Measurements from ENCODE around the gene MYBPC2.

The MYBPC2 gene

GRCh38 chr19:50392759-50393158, 39.9 kb upstream of the MYBPC2 start:
- no peak overlapping the region for H3K4me3 ChIP-seq
- no peak overlapping the region for H3K9ac ChIP-seq (ENCODE audit: insufficient read length)
- H3K27ac ChIP-seq = no peak overlapping the region
- no peak for TF ChIP-seq FOXP2 (optimal IDR thresholded peaks at IDR 0.05; ENCODE audit: control extremely low read depth, extremely low read length, insufficient read depth)
- TF ChIP-seq EZH2 (IDR thresholded peaks at IDR 0.05) = no peak
- no peak for TF ChIP-seq POLR2AphosphoS5 (IDR thresholded peaks at IDR 0.05; ENCODE audit: borderline replicate concordance, low read depth, low read length)
- DNase-seq (ENCODE audit: low read depth, low spot score) = no peak
- no peaks in the 10 kb centered on the region for H3K9me3 ChIP-seq (ENCODE audit: low read depth, low read length)
- H3K36me3 ChIP-seq (ENCODE audit: insufficient read depth, low read length) = peaks cover 19% of the 10 kb centered on the region

- no peak for DNase-seq (ENCODE audit: low read depth, low spot score)
- Histone ChIP-seq H3K9ac (ENCODE audit: insufficient read length) (no peak overlapping the region), H3K9me3 (ENCODE audit: low read depth, low read length) (no peaks in the 10 kb centered on the region), H3K4me3 (no peak overlapping the region), H3K36me3 (ENCODE audit: insufficient read depth, low read length) (peaks cover 15% of the 10 kb centered on the region), H3K27ac (no peak overlapping the region; the same call in 1 of the 2 replicates)
- TF ChIP-seq EZH2 (IDR thresholded peaks at IDR 0.05) = no peak
- no peak for TF ChIP-seq FOXP2 (optimal IDR thresholded peaks at IDR 0.05; ENCODE audit: control extremely low read depth, extremely low read length, insufficient read depth)
- TF ChIP-seq POLR2AphosphoS5 (IDR thresholded peaks at IDR 0.05; ENCODE audit: borderline replicate concordance, low read depth, low read length) = no peak
Measured at GRCh38 chr19:50393589-50393988, 39.1 kb upstream of the MYBPC2 start.

GRCh38 chr19:50394017-50394416, 38.7 kb upstream of the MYBPC2 start:
- TF ChIP-seq POLR2AphosphoS5 (IDR thresholded peaks at IDR 0.05; ENCODE audit: borderline replicate concordance, low read depth, low read length) = no peak
- Histone ChIP-seq H3K27ac (peak overlapping the region; percentile 17; the same call in 1 of the 2 replicates), H3K9me3 (ENCODE audit: low read depth, low read length) (no peaks in the 10 kb centered on the region), H3K9ac (ENCODE audit: insufficient read length) (no peak overlapping the region), H3K36me3 (ENCODE audit: insufficient read depth, low read length) (peaks cover 18% of the 10 kb centered on the region), H3K4me3 (no peak overlapping the region)
- no peak for DNase-seq (ENCODE audit: low read depth, low spot score)

- TF ChIP-seq EZH2 (IDR thresholded peaks at IDR 0.05) (no peak), FOXP2 (optimal IDR thresholded peaks at IDR 0.05; ENCODE audit: control extremely low read depth, extremely low read length, insufficient read depth) (no peak), POLR2AphosphoS5 (IDR thresholded peaks at IDR 0.05; ENCODE audit: borderline replicate concordance, low read depth, low read length) (no peak)
- H3K36me3 ChIP-seq (ENCODE audit: insufficient read depth, low read length) = peaks cover 27% of the 10 kb centered on the region; the same call in 1 of the 2 replicates
- no peak overlapping the region for H3K27ac ChIP-seq
- H3K9me3 ChIP-seq (ENCODE audit: low read depth, low read length) = no peaks in the 10 kb centered on the region
- H3K9ac ChIP-seq (ENCODE audit: insufficient read length) = no peak overlapping the region
- DNase-seq (ENCODE audit: low read depth, low spot score) = no peak
- no peak overlapping the region for H3K4me3 ChIP-seq
Measured at GRCh38 chr19:50398675-50399367, 33.9 kb upstream of the MYBPC2 start.

GRCh38 chr19:50399368-50399745, 33.3 kb upstream of the MYBPC2 start:
- H3K27ac ChIP-seq = no peak overlapping the region
- peaks cover 29% of the 10 kb centered on the region; the same call in 1 of the 2 replicates for H3K36me3 ChIP-seq (ENCODE audit: insufficient read depth, low read length)
- no peak overlapping the region for H3K9ac ChIP-seq (ENCODE audit: insufficient read length)
- no peak overlapping the region for H3K4me3 ChIP-seq
- no peak for TF ChIP-seq POLR2AphosphoS5 (IDR thresholded peaks at IDR 0.05; ENCODE audit: borderline replicate concordance, low read depth, low read length)
- no peak for TF ChIP-seq EZH2 (IDR thresholded peaks at IDR 0.05)
- no peak for TF ChIP-seq FOXP2 (optimal IDR thresholded peaks at IDR 0.05; ENCODE audit: control extremely low read depth, extremely low read length, insufficient read depth)
- DNase-seq (ENCODE audit: low read depth, low spot score) = no peak
- H3K9me3 ChIP-seq (ENCODE audit: low read depth, low read length) = no peaks in the 10 kb centered on the region

- no peak for TF ChIP-seq EZH2 (IDR thresholded peaks at IDR 0.05)
- TF ChIP-seq FOXP2 (optimal IDR thresholded peaks at IDR 0.05; ENCODE audit: control extremely low read depth, extremely low read length, insufficient read depth) = no peak
- TF ChIP-seq POLR2AphosphoS5 (IDR thresholded peaks at IDR 0.05; ENCODE audit: borderline replicate concordance, low read depth, low read length) = no peak
- Histone ChIP-seq H3K36me3 (ENCODE audit: insufficient read depth, low read length) (peaks cover 42% of the 10 kb centered on the region; the same call in 1 of the 2 replicates), H3K27ac (no peak overlapping the region), H3K4me3 (no peak overlapping the region), H3K9ac (ENCODE audit: insufficient read length) (no peak overlapping the region), H3K9me3 (ENCODE audit: low read depth, low read length) (no peaks in the 10 kb centered on the region)
- DNase-seq (ENCODE audit: low read depth, low spot score) = no peak
Measured at GRCh38 chr19:50401605-50402450, 30.9 kb upstream of the MYBPC2 start.

GRCh38 chr19:50402544-50403301, 30.0 kb upstream of the MYBPC2 start:
- no peak for TF ChIP-seq EZH2 (IDR thresholded peaks at IDR 0.05)
- no peak for TF ChIP-seq POLR2AphosphoS5 (IDR thresholded peaks at IDR 0.05; ENCODE audit: borderline replicate concordance, low read depth, low read length)
- no peak for TF ChIP-seq FOXP2 (optimal IDR thresholded peaks at IDR 0.05; ENCODE audit: control extremely low read depth, extremely low read length, insufficient read depth)
- Histone ChIP-seq H3K27ac (no peak overlapping the region), H3K9ac (ENCODE audit: insufficient read length) (no peak overlapping the region), H3K36me3 (ENCODE audit: insufficient read depth, low read length) (peaks cover 42% of the 10 kb centered on the region; the same call in 1 of the 2 replicates), H3K9me3 (ENCODE audit: low read depth, low read length) (no peaks in the 10 kb centered on the region), H3K4me3 (no peak overlapping the region)
- no peak for DNase-seq (ENCODE audit: low read depth, low spot score)

All from SK-N-MC (cell line).